ENCODE results near the gene BCL7A. TPM values are rescaled to one million over a fixed set of nuclear protein-coding genes. Genes with fewer than 3 reads are reported as not detected.

BCL7A gene
- total RNA-seq, 1 experiment from 2014 or later = 18.2 TPM

DNA sequence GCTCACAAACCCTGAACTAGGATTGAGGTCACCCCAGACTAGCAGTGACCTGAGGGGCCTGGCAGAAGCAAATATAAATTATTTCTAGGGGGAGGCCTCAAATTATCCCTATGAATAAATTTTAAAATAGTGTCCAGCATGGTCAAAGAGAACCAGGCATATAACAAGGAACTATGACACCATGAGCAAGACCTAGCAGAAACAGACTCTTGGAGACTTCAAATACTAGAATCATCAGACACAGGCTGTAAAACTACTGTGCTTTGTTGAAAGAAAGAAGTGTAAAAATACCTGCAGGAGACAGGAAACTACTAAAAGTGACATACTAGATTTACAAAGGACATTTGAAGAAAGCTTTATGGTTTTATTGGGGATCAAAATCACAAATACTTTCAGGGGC is 3.2 kb upstream of the BCL7A start:
- Histone ChIP-seq H3T11ph (ENCODE audit: low read length) (no peak overlapping the region), H3K27ac (ENCODE audit: insufficient read length, low read depth, low read length) (no peak overlapping the region), H3K14ac (ENCODE audit: insufficient read depth, low read length) (no peak overlapping the region), H3K79me2 (ENCODE audit: insufficient read depth, low read length) (no peaks in the 10 kb centered on the region), H3K23ac (ENCODE audit: insufficient read length, low read depth, low read length) (no peak overlapping the region), H2BK20ac (ENCODE audit: low read depth, low read length, poor library complexity, severe bottlenecking) (no peak overlapping the region), H2AFZ (ENCODE audit: low read length) (no peak overlapping the region), H3K56ac (ENCODE audit: insufficient read length, low read depth, low read length) (no peak overlapping the region), H2BK120ac (ENCODE audit: low read depth, low read length, poor library complexity, severe bottlenecking) (no peak overlapping the region), H3K4me1 (ENCODE audit: insufficient read depth, low read length) (no peaks in the 10 kb centered on the region), H2BK12ac (ENCODE audit: insufficient read length, low read depth, low read length) (no peak overlapping the region), H3K4me2 (ENCODE audit: insufficient read depth, insufficient read length, low read length) (no peak overlapping the region), H3K9ac (ENCODE audit: extremely low read depth, insufficient read length, low read length) (no peak overlapping the region), H4K20me1 (ENCODE audit: control insufficient read depth, insufficient read depth, insufficient read length) (no peaks in the 10 kb centered on the region), H3K18ac (ENCODE audit: insufficient read length, low read depth, low read length) (no peak overlapping the region), H3K9me3 (ENCODE audit: control insufficient read depth, low read depth, low read length) (no peaks in the 10 kb centered on the region), H3K4ac (ENCODE audit: low read depth, low read length) (no peak overlapping the region), H2BK15ac (ENCODE audit: low read depth, low read length) (no peak overlapping the region), H3K23me2 (ENCODE audit: insufficient read length, low read depth, low read length, poor library complexity, severe bottlenecking) (peaks cover 14% of the 10 kb centered on the region), H3K79me1 (ENCODE audit: insufficient read depth, low read depth, low read length, poor library complexity, severe bottlenecking) (no peaks in the 10 kb centered on the region), H2AK5ac (ENCODE audit: insufficient read length, low read length) (no peak overlapping the region), H2BK5ac (ENCODE audit: insufficient read length, low read length) (no peak overlapping the region), H4K5ac (ENCODE audit: insufficient read length, low read depth, low read length) (no peak overlapping the region), H4K91ac (ENCODE audit: insufficient read length, low read depth, low read length) (no peak overlapping the region), H3K27me3 (ENCODE audit: insufficient read depth, low read length) (peaks cover 2% of the 10 kb centered on the region; the same call in 1 of the 2 replicates), H4K8ac (replicated peaks; ENCODE audit: insufficient read length, low read depth, low read length) (no peak overlapping the region)
- H3K27ac Mint-ChIP-seq = no peak overlapping the region
- H3K9me3 Mint-ChIP-seq = peaks cover 2 to 3% of the 10 kb centered on the region in 2 experiments; a peak in 4 of 5 replicates
- H3K27me3 Mint-ChIP-seq (ENCODE audit: low read depth) = peaks cover 33% of the 10 kb centered on the region
- peaks cover 13 to 14% of the 10 kb centered on the region in 2 experiments for H3K4me1 Mint-ChIP-seq
- DNase-seq = no peak
- no peak for TF ChIP-seq CTCF (conservative IDR thresholded peaks at IDR 0.05)
- H3K36me3 Mint-ChIP-seq (ENCODE audit: insufficient read depth in 1 of 3, low read depth in 3 of 3) = peaks cover 0 to 3% (median 0%) of the 10 kb centered on the region in 3 experiments; a peak in 3 of 7 replicates
- H3K4me3 Mint-ChIP-seq = no peak overlapping the region

Data from H9 (cell line).